GM21447 (cell line): ENCODE measurements around the gene TFAP2A.

ENCODE experiments used
- ATAC-seq: cut with Tn5 transposase; IDR thresholded peaks from one replicate; pipeline ENCODE4 v1.9.1; 2021; ENCODE audit not compliant: unreplicated experiment

The TFAP2A gene

DNA sequence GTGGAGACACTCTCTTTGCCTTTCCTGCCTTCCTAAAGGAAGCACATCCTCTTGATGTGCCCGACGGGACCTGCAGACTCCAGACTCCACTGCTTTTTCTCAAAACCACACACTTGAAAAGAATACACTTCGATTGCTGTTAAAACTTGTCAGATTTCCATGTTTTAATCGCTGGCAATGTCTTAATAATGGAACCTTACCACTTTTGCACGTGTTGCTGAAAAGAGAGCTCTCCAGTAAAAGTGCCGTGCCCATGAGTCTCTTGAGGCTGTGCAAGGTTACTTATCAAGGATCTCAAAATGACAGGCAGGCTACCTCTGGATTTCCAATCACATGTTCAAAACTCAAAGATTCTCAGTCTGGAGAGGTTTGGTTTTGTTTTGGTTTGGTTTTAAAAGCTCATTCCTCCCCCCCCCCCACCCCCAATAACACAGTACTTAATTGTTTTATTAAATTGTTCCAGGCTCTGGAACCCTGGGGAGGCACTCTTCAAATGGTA lies 12.0 kb upstream of the TFAP2A start:
- ATAC-seq, result no peak

DNA sequence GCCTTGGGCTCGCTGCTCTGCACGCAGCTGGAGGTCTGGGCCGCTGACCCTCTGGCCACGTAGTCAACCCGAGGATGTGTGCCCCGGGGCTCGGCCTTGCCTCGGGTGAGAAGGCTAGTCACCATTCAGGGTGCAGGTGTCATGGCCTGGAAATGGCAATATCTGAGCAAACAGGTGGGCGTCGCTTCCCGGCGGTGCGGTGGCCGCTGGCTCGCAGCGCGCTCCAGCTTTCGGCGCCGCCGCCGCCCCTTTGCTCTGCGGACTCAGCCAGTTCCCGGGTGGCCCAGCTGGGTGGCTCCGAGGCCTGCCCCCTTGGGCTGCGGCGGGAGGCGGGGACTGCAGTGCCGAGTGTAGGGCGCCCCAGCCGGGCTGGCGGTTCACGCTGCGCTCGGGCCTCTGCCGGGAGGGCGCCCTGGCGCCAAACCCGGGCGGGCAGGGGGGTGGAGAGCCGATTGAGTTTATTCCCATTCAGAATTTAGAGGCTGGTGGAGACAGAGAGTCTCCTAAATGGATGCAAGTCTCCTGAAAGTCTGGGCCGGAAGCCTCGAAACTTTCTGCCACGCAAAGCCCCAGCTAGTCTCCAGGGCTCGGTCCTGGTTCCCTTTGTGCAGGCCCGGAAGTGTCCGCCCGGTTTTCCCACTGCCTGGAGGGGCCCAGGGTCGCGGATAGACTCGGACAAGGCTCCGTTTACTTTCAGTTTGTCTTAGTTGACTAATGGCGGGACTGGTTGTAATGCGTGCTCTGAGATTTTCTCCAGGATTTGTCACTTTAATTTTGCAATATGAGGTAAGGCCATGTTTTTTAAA lies 11.3 kb upstream of the TFAP2A start:
- ATAC-seq, result peak; percentile 47

DNA sequence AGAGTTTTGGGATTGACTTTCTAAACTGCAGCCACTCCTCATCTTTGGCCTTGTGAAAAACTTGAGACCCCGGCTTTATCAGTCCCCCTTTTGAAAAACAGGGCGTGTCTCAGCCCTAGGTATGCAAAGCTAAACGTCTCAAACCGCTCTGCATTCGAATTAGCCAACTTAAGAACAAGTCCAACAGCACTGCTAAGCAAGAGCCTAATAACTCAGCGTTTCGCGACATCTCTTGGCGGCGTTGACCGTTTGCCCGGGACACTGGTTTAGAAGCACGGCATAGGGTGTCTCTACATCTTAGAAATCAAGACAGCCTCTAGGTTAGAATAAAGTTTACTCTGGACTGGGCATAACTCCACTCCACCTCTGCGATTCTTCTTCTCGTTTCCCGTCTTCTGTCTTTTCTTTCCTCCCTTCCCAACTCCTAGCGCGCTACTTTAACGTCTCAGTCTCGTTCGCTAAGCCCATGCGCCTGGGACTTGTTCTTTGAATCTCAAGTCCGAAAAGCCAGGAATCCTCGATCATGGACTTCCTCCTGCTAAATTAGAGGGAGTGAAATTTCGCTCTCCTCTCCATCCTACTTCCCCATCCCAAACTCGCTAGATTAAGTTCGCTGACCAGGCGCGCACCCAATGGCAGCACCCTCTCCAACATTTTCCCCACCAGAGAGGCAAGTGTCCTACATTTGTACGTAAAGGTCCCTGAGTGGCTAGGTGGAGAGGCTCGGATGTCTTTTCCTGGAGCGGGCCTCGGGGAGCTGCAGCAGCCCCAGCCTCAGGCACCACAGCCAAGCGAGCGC lies 10.5 kb upstream of the TFAP2A start:
- no peak for ATAC-seq

DNA sequence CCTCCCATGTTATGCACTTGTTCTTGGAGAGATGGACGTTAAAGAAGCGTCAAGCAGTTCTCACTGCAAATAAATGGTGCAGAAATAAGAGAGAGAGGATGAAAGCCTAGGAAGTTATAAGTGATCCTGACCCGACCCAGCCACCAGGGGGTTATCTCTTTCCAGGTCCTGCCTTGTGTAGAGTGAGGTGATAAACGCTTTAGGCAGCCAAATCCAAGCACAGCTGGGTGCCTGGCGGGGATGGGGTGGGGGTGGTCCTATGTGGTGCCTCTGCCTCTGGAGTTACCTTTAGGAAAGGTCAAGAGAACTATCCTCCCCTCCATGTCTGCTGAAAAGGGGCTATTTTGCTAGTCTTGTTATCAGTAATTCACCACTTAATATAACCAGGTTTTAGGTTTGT lies 9.2 kb upstream of the TFAP2A start:
- no peak for ATAC-seq

DNA sequence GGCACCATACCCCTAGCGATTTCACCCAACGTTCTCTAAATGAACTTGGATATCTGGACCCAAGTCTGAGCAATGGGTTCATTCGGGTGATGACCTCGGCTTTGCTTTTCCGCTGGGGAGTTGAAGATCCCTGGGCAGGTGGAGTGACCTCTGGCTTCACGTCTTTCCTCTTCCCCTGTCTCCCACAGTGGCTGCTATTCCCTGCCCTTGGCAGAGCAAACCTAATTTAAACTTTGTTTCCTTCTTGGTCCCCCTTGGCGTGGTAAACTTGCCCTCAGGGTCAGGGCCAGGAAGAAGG lies 7.8 kb upstream of the TFAP2A start:
- no peak for ATAC-seq

DNA sequence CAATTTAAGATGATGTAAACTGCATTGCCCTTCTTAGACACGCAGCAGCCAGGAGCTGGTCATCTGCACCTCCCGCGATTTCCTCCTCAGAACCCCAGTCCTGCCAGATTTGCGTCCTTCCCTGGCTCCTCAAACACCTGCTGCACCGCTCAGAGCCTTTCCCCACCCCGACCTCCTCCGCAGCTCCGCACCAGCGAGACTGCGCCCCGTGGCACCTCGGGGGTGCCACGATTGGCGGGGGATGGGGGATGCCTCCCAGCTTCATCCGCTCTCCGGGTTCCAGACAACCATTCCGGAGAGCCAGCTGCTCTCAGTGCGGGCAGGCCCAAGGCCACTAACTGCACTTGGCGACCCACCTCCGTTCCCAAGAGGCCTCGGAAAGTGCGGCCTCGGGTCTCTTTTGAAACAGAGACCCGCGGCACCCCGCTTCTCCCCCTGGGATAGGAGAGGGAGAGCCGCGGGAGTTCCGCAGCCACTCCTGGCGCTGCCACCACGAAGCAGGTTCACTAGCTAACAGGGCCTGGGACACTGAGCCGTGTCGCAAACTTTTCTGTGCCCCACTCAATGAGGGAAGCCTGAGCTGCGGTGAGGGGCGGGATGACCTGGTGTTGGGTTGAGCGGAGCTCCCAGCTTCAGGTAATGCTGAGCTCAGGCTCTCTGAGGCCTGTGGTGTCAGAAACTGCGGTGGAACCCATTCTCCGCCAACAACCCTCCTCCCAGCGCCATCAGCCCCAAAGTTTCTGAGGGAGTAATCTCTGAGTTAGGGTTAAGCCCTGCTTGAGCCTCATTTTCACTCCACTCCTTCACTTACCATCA lies 7.3 kb upstream of the TFAP2A start:
- no peak for ATAC-seq

DNA sequence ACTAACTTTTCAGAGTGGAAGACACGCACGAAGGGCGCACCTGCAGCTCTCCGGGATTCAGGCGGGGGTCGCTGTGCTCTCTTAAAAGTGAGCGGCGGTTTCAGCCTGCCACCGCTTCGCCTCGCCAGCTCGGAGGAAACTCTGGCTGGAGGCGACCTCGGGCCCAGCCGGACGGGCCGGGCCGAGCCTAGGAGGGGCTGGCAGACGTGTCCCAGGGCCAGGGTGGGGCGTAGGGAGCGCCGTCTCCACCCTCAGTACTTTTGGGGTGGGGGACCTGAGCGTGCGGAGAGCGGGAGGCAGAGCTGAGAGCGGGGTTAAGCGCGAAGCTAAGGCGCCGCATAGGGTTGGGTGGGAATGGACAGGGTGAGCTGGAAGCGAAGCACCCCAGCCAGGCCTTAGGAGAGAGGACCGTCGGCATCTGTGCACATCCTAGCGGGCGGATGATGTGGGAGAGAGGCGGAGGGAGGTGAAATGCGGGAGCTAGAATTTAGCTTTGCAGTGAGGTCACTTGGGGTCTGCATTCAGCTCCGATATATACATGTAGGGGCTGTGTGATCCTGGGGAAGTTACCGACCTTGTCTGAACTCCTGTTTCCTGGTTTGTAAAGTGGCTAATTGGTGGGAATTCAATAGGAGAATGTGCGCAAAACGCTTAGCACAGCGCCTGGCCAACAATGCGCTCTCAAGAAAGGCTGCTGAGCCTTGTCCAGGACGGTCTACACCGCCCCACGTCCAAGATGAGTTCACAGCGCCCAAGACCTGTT lies 6.5 kb upstream of the TFAP2A start:
- no peak for ATAC-seq

DNA sequence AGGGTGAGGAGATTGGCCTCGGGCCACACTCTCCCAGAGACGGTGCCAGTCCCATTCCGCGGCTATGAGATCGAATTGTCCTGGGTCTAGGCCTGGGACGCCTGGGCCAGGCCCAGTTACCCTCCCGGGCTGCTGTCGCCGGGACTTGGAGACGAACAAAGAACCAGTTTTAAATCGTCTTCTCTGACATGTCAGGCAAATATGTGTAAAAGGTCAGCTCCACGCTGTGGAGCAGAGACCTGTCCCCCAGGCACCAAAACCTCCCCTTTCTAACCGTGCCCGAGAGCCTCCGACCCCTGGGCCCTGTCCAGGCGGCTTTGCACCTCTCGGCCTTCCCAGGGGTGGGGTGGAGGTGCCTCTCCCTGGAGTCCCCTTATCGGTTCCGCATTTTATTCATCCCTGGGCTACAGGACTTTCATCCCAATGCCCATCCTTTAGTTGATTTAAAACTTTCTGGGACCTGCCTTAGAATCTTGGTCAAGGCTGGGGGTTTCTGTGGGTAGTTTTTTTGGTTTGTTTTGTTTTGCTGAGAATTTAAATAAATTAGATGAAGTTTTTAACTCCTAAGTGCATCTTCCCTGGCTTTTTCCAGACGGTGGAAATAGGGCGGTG lies 5.8 kb upstream of the TFAP2A start:
- no peak for ATAC-seq

DNA sequence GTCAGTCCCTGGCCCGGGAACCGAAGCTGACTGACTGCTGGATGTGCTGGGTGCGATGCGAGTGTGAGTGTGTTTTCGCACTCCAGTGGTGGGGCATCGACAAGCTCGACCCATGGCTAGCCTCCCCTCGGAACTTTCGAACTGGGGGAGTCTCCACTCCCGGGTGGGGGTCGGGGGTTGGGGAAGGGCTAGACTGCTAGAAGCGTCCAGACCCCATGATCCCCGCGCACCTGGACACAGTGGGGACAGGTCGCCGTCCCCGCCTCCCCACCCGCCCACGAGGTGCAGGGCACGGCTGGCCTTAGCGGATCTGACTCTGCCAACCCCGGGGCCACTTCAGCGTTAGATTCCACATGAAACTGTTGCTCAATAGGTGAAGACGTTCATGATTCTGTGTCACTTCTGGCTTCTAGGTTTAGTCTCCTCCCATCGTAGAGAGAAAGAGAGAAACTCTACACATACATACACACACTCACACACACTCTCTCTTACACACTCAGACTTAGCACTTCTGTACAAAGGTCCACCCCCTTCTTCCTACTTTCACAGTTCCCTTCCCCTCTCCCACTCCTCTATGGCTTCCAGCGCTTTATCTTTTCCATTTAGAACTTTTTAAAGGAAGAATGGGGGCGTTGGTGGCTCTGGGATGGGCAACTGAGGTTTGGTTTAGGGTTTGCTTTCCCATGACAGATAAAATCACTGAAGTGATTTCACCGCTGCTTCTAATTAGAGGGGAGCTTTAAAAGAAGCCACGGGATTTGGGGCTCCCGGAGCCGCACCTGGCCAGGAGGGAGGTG lies 5.1 kb upstream of the TFAP2A start:
- no peak for ATAC-seq

DNA sequence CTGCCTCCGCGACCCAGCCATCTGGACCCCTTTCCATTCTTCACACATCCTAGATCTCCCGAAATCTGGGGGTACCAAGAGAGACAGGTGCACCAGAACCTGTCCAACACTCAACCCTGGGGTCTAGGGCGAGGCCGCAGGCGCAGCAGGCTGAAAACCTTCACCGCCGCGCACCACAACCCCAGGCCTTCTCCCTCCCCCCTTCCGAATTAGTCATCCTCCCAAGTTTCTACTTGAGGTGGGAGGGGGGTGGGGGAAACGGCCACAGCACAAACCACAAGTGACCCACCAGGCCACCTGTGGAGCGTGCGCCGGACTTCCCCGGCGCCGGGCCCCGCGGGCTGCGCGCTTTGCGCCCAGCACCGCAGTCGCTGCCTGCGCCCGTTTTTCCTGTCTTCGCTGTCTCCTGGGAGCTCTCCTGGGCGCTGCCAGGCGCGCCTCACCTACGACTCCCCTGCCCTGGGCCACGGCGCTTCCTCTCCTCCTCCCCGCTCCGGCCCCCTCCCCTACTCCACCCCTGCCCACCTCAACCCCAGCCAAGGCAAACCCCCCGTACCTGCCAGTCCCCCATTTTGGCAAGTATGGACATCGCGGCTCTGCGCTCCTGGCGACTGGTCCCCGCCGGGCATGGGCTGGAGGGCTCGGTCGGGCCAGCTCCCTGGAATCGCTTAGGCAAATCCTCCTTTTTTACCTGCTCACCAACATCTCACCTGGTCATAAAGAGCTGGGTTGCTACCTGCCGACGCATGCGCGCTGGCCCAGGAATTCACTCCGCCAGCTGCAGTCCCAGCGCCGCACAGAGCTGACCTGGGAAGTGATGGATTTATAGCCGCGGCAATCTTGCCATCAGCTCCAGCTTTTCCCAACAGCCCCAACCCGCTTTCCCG lies 4.2 kb upstream of the TFAP2A start:
- no peak for ATAC-seq

DNA sequence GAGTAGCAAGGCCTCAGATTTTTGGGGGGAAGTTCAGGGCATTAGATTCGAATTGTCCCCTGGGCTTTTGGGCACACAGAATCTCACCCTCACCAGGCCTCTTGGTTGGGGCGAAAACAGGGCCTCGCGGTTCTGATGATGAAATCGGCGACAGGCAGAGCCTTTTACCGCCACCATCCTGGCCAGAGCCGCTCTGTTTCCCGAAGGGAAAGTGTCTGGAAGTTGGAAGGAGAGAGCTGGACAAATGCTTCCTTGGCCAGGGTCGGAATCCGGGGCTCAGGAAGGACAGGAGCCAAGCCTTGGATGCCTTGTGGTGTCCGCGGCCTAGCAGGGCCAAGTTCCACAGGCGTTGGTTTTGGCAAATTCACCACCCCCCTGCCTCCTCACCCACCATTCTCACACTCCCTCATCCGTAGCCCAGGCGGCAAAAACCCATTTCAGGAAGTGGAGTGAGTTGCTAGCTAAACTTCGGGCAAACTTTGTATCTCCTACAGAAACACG lies 3.5 kb upstream of the TFAP2A start:
- no peak for ATAC-seq

DNA sequence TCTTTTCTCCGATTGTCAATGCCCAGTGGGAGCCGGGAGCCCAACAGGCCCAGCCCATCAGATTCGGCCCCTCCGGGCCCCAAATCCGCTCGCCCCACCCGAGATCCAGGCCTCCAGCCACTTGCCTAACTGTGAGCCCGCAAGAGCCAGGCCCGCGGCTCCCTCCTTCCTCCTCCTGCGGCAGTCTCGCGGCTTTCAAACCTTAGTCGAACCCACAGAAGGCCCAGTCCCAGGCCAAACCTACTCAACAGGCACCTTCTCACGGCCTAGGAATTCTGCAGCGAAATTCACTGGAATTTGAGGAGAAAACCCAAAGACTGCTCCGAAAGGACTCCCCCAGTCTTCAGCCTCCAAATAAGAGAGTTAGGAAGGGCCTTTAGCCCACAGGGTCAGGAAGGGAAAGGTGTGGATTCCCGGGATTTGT lies 2.8 kb upstream of the TFAP2A start:
- no peak for ATAC-seq

DNA sequence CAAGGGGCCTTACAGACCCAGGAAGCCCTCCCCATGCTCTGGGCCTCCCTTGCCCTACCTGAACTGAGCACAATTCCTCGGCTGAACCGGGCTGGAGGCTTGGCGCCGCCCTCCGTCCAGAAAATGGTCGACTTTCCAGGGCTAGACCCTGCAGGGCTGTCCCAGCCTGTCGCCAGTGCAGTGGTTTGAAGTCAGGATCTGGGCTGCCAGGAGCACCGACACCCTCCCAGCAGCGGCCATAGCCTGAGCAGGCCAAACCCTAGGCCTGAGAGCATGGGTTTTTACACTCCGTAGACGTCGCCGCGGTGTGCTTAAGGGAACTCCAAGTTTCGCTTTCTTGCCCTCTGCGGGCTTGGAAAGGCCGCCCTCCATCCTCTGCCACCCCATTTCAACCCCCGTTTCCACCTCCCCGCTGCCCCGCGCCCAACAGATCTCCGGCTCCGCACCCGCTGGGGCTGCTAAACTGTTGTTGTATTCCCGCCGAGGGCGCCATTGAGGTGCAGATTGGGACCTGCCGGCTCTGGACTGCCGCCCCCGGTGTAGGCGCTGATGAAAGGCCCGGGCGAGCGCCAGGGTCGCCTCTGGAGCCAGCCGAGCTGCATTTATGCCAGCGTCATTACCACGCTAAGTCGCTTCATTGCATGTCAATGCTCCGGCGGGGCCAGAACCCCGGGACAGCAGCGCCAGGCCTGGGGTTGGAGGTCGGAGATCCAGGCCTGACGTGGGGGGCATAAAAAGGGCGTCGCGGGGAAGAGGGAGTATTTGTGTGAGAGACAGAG lies 2.2 kb upstream of the TFAP2A start:
- no peak for ATAC-seq

DNA sequence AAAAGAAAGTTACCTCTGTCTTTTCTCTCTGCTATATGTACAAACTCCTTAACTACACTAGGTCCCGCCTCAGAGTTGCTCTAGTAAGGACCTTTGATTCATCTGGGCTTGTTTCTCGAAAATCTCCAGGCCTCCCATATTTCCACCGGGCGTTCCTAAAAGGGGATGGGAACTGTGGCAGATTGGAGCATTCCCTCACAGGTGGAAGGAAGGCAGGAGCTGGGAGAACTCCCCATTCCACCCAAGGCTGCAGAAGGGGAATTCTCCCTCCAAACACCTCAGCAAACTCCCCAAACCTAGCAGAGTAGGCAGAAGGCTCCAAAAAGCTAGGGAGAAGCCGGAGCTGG lies 1.6 kb upstream of the TFAP2A start:
- no peak for ATAC-seq

DNA sequence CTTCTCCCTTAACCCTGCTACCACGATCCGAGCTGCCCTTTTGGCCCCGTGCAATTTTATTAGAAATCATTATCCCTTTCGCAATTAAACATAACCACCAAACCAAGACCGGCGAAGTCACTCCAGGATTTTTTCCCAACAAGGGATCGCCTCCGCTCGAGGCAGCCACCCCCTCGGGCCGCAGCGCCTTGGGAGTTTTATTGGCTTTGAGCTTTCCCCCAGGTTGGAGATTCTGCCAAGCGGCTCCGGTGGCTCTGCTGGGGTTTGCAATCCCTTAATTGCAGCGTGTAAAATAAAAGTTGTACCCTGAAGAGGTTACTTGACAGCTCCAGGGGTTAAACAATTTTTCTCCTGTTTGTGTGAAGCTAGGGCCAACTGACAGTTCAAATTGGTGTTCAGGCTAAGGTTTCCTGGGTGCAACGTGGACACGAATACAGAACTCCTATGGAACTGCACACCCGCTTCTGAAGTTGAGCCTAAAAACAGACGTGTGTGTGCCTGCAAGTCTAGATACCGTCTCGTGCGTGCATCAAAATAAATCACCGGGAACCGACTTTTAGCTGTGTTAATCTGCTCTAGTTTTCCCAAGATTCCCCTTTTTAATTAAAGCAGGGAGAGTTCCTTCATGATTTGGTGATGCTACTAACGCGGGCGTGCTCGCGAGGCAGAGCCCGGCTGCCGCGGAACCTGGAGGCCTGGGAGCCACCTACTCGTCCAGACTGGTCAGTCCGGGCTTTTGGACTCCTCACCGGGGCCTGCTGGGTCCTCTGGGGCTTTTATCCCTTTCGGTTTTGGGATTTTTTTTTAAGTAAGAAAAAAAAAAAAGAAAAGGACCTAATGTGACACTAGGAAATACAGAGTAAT lies 975 bp upstream of the TFAP2A start:
- no peak for ATAC-seq

DNA sequence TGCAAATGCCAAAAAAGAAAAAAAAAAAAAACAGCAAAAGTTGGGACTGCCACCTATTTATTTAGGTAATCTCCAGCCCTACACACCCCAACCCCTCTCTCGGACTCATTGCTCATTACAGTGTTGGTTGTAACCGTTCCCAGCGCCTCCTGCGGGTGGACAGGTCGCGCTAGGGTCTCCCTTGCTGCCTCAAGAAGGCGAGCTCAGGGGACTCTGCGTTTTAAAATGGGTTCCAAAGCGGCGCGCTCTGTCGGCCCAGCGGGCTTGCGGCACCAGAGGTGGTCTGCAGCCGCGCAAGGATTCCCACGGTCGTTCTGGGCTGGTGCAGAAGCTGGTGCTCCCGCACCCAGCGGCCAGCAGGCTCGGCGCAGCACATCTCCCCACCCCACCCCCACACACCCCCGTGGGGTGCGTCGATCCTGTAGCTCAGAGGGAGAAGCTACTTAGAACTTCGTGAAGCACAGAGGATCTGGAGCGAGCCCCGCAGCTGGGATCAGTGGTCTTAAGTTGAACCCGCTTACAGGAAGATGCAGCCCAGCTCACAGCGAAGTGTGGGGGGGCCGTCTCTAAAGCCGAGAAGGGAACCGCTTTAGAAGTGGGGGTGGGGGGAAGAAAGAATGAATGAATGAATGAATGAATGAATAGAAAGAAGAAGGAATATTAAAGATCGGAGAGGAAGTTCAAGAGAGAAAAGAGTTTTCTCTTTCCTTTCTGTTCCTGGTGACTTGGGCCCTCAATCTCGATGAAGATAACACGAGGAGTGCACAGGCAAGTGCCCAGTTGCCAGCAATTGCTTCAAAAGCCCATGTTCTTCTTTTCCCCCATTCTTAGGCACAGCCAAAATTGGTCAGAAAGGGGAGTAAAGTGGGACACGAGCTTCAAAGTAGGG lies 780 bp downstream of the TFAP2A start:
- ATAC-seq, result no peak
